H9 (cell line): ENCODE measurements around the gene LCP1. TPM values are rescaled to one million over a fixed set of nuclear protein-coding genes. Genes with fewer than 3 reads are reported as not detected.

Experiments used
- DNase-seq: peaks from one replicate; pipeline ENCODE4 v3.0.0-alpha.2; 2017
- H2AFZ ChIP-seq: one replicate; pipeline ENCODE4 v1.6.1; 2013; ENCODE audit warnings: mild to moderate bottlenecking, low read length, control low read depth, moderate library complexity
- H2AK5ac ChIP-seq: 2 replicates; pipeline ENCODE4 v1.6.1; 2013; ENCODE audit warnings: low read length, control low read depth, mixed read lengths; ENCODE audit not compliant: insufficient read length
- H2BK120ac ChIP-seq: one replicate; pipeline ENCODE4 v1.6.1; 2013; ENCODE audit warnings: low read depth, mild to moderate bottlenecking, low read length, control low read depth, inconsistent platforms; ENCODE audit not compliant: poor library complexity, severe bottlenecking
- H2BK12ac ChIP-seq: 2 replicates; pipeline ENCODE4 v1.6.1; 2013; ENCODE audit warnings: low read length, control low read depth, mixed read lengths, low read depth; ENCODE audit not compliant: insufficient read length
- H2BK15ac ChIP-seq: 2 replicates; pipeline ENCODE4 v1.6.1; 2013; ENCODE audit warnings: low read depth, low read length, control low read depth
- H2BK20ac ChIP-seq: one replicate; pipeline ENCODE4 v1.6.1; 2013; ENCODE audit warnings: low read depth, mild to moderate bottlenecking, low read length, control low read depth, inconsistent platforms; ENCODE audit not compliant: poor library complexity, severe bottlenecking
- H2BK5ac ChIP-seq: 2 replicates; pipeline ENCODE4 v1.6.1; 2013; ENCODE audit warnings: low read length, control low read depth, mixed read lengths; ENCODE audit not compliant: insufficient read length
- H3K14ac ChIP-seq: 2 replicates; pipeline ENCODE4 v1.6.1; 2013; ENCODE audit warnings: low read length, control low read depth; ENCODE audit not compliant: insufficient read depth
- H3K18ac ChIP-seq: 2 replicates; pipeline ENCODE4 v1.6.1; 2013; ENCODE audit warnings: low read depth, mild to moderate bottlenecking, mixed read lengths, low read length, control low read depth; ENCODE audit not compliant: insufficient read length
- H3K23ac ChIP-seq: 2 replicates; pipeline ENCODE4 v1.6.1; 2013; ENCODE audit warnings: low read length, control low read depth, mixed read lengths, low read depth; ENCODE audit not compliant: insufficient read length
- H3K23me2 ChIP-seq: 2 replicates; pipeline ENCODE4 v1.6.1; 2013; ENCODE audit warnings: low read depth, mild to moderate bottlenecking, mixed read lengths, low read length, control low read depth; ENCODE audit not compliant: insufficient read length, poor library complexity, severe bottlenecking
- H3K27ac ChIP-seq: 2 replicates; pipeline ENCODE4 v1.5.1; 2013; ENCODE audit warnings: low read length, control low read depth, mixed read lengths, low read depth; ENCODE audit not compliant: insufficient read length
- H3K27me3 ChIP-seq: 2 replicates; pipeline ENCODE4 v1.6.1; 2013; ENCODE audit warnings: low read length, control low read depth, inconsistent platforms; ENCODE audit not compliant: insufficient read depth
- H3K4ac ChIP-seq: 2 replicates; pipeline ENCODE4 v1.6.1; 2013; ENCODE audit warnings: low read depth, mild to moderate bottlenecking, control low read depth, inconsistent platforms, low read length, moderate library complexity
- H3K4me1 ChIP-seq: 2 replicates; pipeline ENCODE4 v1.6.1; 2013; ENCODE audit warnings: low read length, control low read depth, inconsistent platforms; ENCODE audit not compliant: insufficient read depth
- H3K4me2 ChIP-seq: 2 replicates; pipeline ENCODE4 v1.6.1; 2013; ENCODE audit warnings: low read length, control low read depth, mixed read lengths; ENCODE audit not compliant: insufficient read length, insufficient read depth
- H3K56ac ChIP-seq: 2 replicates; pipeline ENCODE4 v1.6.1; 2013; ENCODE audit warnings: low read depth, mild to moderate bottlenecking, mixed read lengths, low read length, control low read depth; ENCODE audit not compliant: insufficient read length
- H3K79me1 ChIP-seq: 2 replicates; pipeline ENCODE4 v1.6.1; 2013; ENCODE audit warnings: low read depth, mild to moderate bottlenecking, moderate library complexity, low read length, control low read depth, inconsistent platforms; ENCODE audit not compliant: insufficient read depth, poor library complexity, severe bottlenecking
- H3K79me2 ChIP-seq: 2 replicates; pipeline ENCODE4 v1.6.1; 2013; ENCODE audit warnings: low read length, control low read depth, inconsistent platforms; ENCODE audit not compliant: insufficient read depth
- H3K9ac ChIP-seq: 2 replicates; pipeline ENCODE4 v1.6.1; 2013; ENCODE audit warnings: low read length, control low read depth, mixed read lengths; ENCODE audit not compliant: insufficient read length; ENCODE audit errors: extremely low read depth
- H3K9me3 ChIP-seq: one replicate; pipeline ENCODE4 v1.6.1; 2013; ENCODE audit warnings: low read depth, low read length, inconsistent platforms; ENCODE audit not compliant: control insufficient read depth
- H3T11ph ChIP-seq: one replicate; pipeline ENCODE4 v1.6.1; 2013; ENCODE audit warnings: mild to moderate bottlenecking, low read length, control low read depth, inconsistent platforms
- H4K20me1 ChIP-seq: one replicate; pipeline ENCODE4 v1.6.1; 2013; ENCODE audit not compliant: control insufficient read depth, insufficient read length, insufficient read depth
- H4K5ac ChIP-seq: 2 replicates; pipeline ENCODE4 v1.6.1; 2013; ENCODE audit warnings: low read depth, mild to moderate bottlenecking, mixed read lengths, low read length, control low read depth; ENCODE audit not compliant: insufficient read length
- H4K8ac ChIP-seq: replicated peaks from 2 replicates; pipeline ENCODE4 v1.6.1; 2013; ENCODE audit warnings: low read length, control low read depth, mixed read lengths, low read depth; ENCODE audit not compliant: insufficient read length
- H4K91ac ChIP-seq: 2 replicates; pipeline ENCODE4 v1.6.1; 2013; ENCODE audit warnings: low read depth, mild to moderate bottlenecking, moderate library complexity, mixed read lengths, low read length, control low read depth; ENCODE audit not compliant: insufficient read length
- H3K27ac Mint-ChIP-seq, 3 experiments: 2 replicates in 2 of 3; 3 replicates in 1 of 3; pipeline ENCODE4 v1.8.0; 2020 to 2021; ENCODE audit warnings: mixed read lengths in 3 of 3, mild to moderate bottlenecking in 1 of 3, moderate library complexity in 1 of 3
- H3K27me3 Mint-ChIP-seq: 2 replicates; pipeline ENCODE4 v1.8.0; 2021; ENCODE audit warnings: low read depth, mild to moderate bottlenecking, moderate library complexity, mixed read lengths
- H3K36me3 Mint-ChIP-seq, 3 experiments: 2 replicates in 2 of 3; 3 replicates in 1 of 3; pipeline ENCODE4 v1.8.0; 2020 to 2021; ENCODE audit warnings: low read depth in 3 of 3, mixed read lengths in 3 of 3; ENCODE audit not compliant: insufficient read depth in 1 of 3
- H3K4me1 Mint-ChIP-seq, 2 experiments: 2 replicates each; pipeline ENCODE4 v1.8.0; 2020; ENCODE audit warnings: mixed read lengths in 2 of 2
- H3K4me3 Mint-ChIP-seq, 2 experiments: 2 replicates in 1 of 2; 3 replicates in 1 of 2; pipeline ENCODE4 v1.8.0; 2020 to 2021; ENCODE audit warnings: mild to moderate bottlenecking in 2 of 2, mixed read lengths in 2 of 2, moderate library complexity in 1 of 2
- H3K9me3 Mint-ChIP-seq, 2 experiments: 2 replicates in 1 of 2; 3 replicates in 1 of 2; pipeline ENCODE4 v1.8.0; 2020; ENCODE audit warnings: mild to moderate bottlenecking in 2 of 2, mixed read lengths in 2 of 2, moderate library complexity in 1 of 2
- WGBS: extraction: QIAGEN DNeasy Blood & Tissue Kit; methylation state at CpG from one replicate; pipeline ENCODE4 v1.1.7; 2013; ENCODE audit warnings: missing lambda C conversion rate, low lambda C conversion rate, mixed read lengths; ENCODE audit not compliant: insufficient read length; ENCODE audit errors: extremely low coverage; 5-methylcytosine and 5-hydroxymethylcytosine counted together
- total RNA-seq: library from RNA; stranded (reverse); gene quantifications from 2 replicates; pipeline ENCODE4 v1.2.1, GENCODE V29; 2021
- TF ChIP-seq, protein P1 (sequence below): fragments of 200-600 bp; sonication (generic); conservative IDR thresholded peaks from 3 replicates; pipeline ENCODE4 v1.8.0; 2021; ENCODE audit warnings: antibody characterized with exemption, mild to moderate bottlenecking

LCP1 gene
- total RNA-seq, 1 experiment from 2014 or later: 0.81 TPM

DNA sequence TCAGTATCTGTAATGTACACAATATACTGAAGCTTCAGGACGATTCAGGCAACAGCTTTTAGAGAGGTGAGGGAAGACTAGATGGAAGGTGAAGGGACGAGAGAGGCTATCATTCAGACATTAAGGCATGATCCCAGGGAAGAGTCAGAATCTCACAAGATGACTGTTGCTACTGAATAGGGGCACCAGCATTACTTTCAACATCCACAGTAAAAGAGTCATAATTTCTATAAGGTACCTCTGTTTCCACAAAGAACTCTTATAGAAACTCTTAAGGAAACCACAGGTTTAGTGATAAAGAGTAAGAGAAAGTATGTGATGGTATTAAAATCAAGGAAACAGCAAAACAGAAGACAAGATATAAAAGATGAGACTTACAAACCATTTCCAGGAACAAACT lies 23.0 kb downstream of the LCP1 start:
- no peak overlapping the region for H3K27ac ChIP-seq
- no peaks in the 10 kb centered on the region for H3K27me3 ChIP-seq
- H2AK5ac ChIP-seq: no peak overlapping the region
- H3K56ac ChIP-seq: no peak overlapping the region
- H3K79me2 ChIP-seq: no peaks in the 10 kb centered on the region
- no peak overlapping the region for H2AFZ ChIP-seq
- DNase-seq: no peak
- H2BK20ac ChIP-seq: no peak overlapping the region
- no peak overlapping the region for H3K23ac ChIP-seq
- no peak overlapping the region for H3T11ph ChIP-seq
- H3K9ac ChIP-seq: no peak overlapping the region
- no peak overlapping the region for H3K4me2 ChIP-seq
- no peak overlapping the region for H2BK15ac ChIP-seq
- Mint-ChIP-seq H3K9me3 (peaks cover 12% of the 10 kb centered on the region in 2 experiments; a peak in 4 of 5 replicates), H3K4me1 (no peaks in the 10 kb centered on the region), H3K27me3 (no peaks in the 10 kb centered on the region; the same call in 1 of the 2 replicates), H3K36me3 (peaks cover 0 to 11% (median 2%) of the 10 kb centered on the region in 3 experiments; a peak in 3 of 7 replicates), H3K4me3 (no peak overlapping the region), H3K27ac (no peak overlapping the region)
- no peak overlapping the region for H2BK120ac ChIP-seq
- no peak overlapping the region for H4K91ac ChIP-seq
- H4K5ac ChIP-seq: no peak overlapping the region
- H3K23me2 ChIP-seq: no peaks in the 10 kb centered on the region
- WGBS: no CpG with 5 or more reads among the region's 2 CpGs
- no peak overlapping the region for H4K8ac ChIP-seq
- H3K18ac ChIP-seq: no peak overlapping the region
- H3K9me3 ChIP-seq: no peaks in the 10 kb centered on the region
- H3K4ac ChIP-seq: no peak overlapping the region
- no peak overlapping the region for H2BK12ac ChIP-seq
- H3K4me1 ChIP-seq: no peaks in the 10 kb centered on the region
- H4K20me1 ChIP-seq: no peaks in the 10 kb centered on the region
- H2BK5ac ChIP-seq: no peak overlapping the region
- TF ChIP-seq, protein P1, sequence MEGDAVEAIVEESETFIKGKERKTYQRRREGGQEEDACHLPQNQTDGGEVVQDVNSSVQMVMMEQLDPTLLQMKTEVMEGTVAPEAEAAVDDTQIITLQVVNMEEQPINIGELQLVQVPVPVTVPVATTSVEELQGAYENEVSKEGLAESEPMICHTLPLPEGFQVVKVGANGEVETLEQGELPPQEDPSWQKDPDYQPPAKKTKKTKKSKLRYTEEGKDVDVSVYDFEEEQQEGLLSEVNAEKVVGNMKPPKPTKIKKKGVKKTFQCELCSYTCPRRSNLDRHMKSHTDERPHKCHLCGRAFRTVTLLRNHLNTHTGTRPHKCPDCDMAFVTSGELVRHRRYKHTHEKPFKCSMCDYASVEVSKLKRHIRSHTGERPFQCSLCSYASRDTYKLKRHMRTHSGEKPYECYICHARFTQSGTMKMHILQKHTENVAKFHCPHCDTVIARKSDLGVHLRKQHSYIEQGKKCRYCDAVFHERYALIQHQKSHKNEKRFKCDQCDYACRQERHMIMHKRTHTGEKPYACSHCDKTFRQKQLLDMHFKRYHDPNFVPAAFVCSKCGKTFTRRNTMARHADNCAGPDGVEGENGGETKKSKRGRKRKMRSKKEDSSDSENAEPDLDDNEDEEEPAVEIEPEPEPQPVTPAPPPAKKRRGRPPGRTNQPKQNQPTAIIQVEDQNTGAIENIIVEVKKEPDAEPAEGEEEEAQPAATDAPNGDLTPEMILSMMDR: no peak
- no peak overlapping the region for H3K14ac ChIP-seq
- H3K79me1 ChIP-seq: no peaks in the 10 kb centered on the region
